AG04450 (cell line): ENCODE measurements around the gene ARHGAP9. TPM values are rescaled to one million over a fixed set of nuclear protein-coding genes. Genes with fewer than 3 reads are reported as not detected.
A peak's percentile ranks its signal among the peaks of the same experiment; 100 is the strongest.

Experiments
- CTCF ChIA-PET: fragments of 300-600, 350-600 bp; formaldehyde crosslinking; extraction: SDS; loops from one replicate; lab custom pipeline; 2022; ENCODE audit warnings: antibody characterized with exemption, inconsistent platforms; lab: Charles Lee
- POLR2A ChIA-PET: fragments of 350-600 bp; formaldehyde crosslinking; extraction: SDS; loops from one replicate; lab custom pipeline; 2021; ENCODE audit warnings: antibody characterized with exemption, inconsistent platforms; lab: Yijun Ruan, JAX
- DNase-seq: peaks from one replicate; pipeline ENCODE4 v3.0.0-alpha.2; 2011; ENCODE audit warnings: low read depth, low spot score
- H3K27ac ChIP-seq: one replicate; pipeline ENCODE4 v1.5.1; 2012; ENCODE audit warnings: low read depth, low read length, control low read depth
- H3K27me3 ChIP-seq: one replicate; pipeline ENCODE4 v1.6.0; 2012; ENCODE audit warnings: low read length; ENCODE audit not compliant: control insufficient read depth, insufficient read depth
- H3K4me3 ChIP-seq: 2 replicates; pipeline ENCODE4 v1.5.1; 2011; ENCODE audit warnings: mild to moderate bottlenecking, low read depth, low read length, control low read depth
- H3K9me3 ChIP-seq: 2 replicates; pipeline ENCODE4 v1.5.1; 2012; ENCODE audit warnings: low read length; ENCODE audit not compliant: control insufficient read depth, insufficient read depth
- CTCF ChIP-seq: IDR thresholded peaks from 2 replicates; pipeline ENCODE4 v1.5.1; 2011; ENCODE audit warnings: low read depth, low read length, control low read depth, inconsistent platforms
- polyA plus RNA-seq: library from polyadenylated mRNA; depleted of rRNA; stranded (reverse); fragments of >200 nt; gene quantifications from 2 replicates; pipeline ENCODE4 v1.2.3, GENCODE V29; 2011

Gene ARHGAP9
- polyA plus RNA-seq, 1 experiment = 1.2 TPM

GRCh38 chr12:57454213-57454565 is 25.5 kb downstream of the ARHGAP9 start:
- Histone ChIP-seq H3K27me3 (no peaks in the 10 kb centered on the region), H3K4me3 (no peak overlapping the region), H3K27ac (peak overlapping the region; percentile 98), H3K9me3 (peaks cover 3% of the 10 kb centered on the region; the same call in 1 of the 2 replicates)
- ChIA-PET POLR2A (no interaction called here), CTCF (interaction anchor here (0.9 to 5.7 kb wide), 12 partner anchors 8 to 240 kb away, joined by 3 to 294 read pairs (median 11); no protein-coding TSS in a partner anchor)
- DNase-seq = no peak
- no peak for TF ChIP-seq CTCF

- H3K27me3 ChIP-seq = no peaks in the 10 kb centered on the region
- ChIA-PET POLR2A (interaction anchor here (0.9 to 1.4 kb wide), 6 partner anchors 23 to 191 kb away, joined by 3 to 9 read pairs (median 4); no protein-coding TSS in a partner anchor), CTCF (interaction anchor here (0.6 to 5.7 kb wide), 49 partner anchors 8 to 239 kb away, joined by 3 to 294 read pairs (median 4); partner anchors contain the start of genes INHBC and SHMT2)
- H3K27ac ChIP-seq = peak overlapping the region; percentile 98
- no peak for DNase-seq
- peaks cover 3% of the 10 kb centered on the region; the same call in 1 of the 2 replicates for H3K9me3 ChIP-seq
- peak; percentile 98 for TF ChIP-seq CTCF
- no peak overlapping the region for H3K4me3 ChIP-seq
Observed at GRCh38 chr12:57452937-57453509, 26.6 kb downstream of the ARHGAP9 start.

GRCh38 chr12:57452181-57452936 is 27.3 kb downstream of the ARHGAP9 start:
- ChIA-PET CTCF (interaction anchor here (0.5 to 5.7 kb wide), 48 partner anchors 8 to 690 kb away, joined by 3 to 294 read pairs (median 4); partner anchors contain the start of genes INHBC and SHMT2), POLR2A (interaction anchor here (0.9 to 1.4 kb wide), 6 partner anchors 22 to 191 kb away, joined by 3 to 9 read pairs (median 4); no protein-coding TSS in a partner anchor)
- Histone ChIP-seq H3K4me3 (no peak overlapping the region), H3K27ac (peak overlapping the region; percentile 98), H3K9me3 (peaks cover 3% of the 10 kb centered on the region; the same call in 1 of the 2 replicates), H3K27me3 (no peaks in the 10 kb centered on the region)
- TF ChIP-seq CTCF = no peak
- DNase-seq = peak; percentile 84

- H3K9me3 ChIP-seq = peaks cover 3% of the 10 kb centered on the region; the same call in 1 of the 2 replicates
- ChIA-PET POLR2A (no interaction called here), CTCF (interaction anchor here (0.8 to 5.7 kb wide), 9 partner anchors 8 to 209 kb away, joined by 3 to 294 read pairs (median 12); partner anchors contain the start of gene GLI1)
- TF ChIP-seq CTCF = no peak
- DNase-seq = no peak
- H3K27ac ChIP-seq = peak overlapping the region; percentile 11
- H3K4me3 ChIP-seq = no peak overlapping the region
- no peaks in the 10 kb centered on the region for H3K27me3 ChIP-seq
Observed at GRCh38 chr12:57451233-57451778, 28.4 kb downstream of the ARHGAP9 start.
